ENCODE data around the gene AMN1.
"Not testable (repeated sequence)": the region's sequence is repeated elsewhere in the genome, so short reads cannot be mapped to it uniquely, and the experiment has no call there.

The AMN1 gene

DNA sequence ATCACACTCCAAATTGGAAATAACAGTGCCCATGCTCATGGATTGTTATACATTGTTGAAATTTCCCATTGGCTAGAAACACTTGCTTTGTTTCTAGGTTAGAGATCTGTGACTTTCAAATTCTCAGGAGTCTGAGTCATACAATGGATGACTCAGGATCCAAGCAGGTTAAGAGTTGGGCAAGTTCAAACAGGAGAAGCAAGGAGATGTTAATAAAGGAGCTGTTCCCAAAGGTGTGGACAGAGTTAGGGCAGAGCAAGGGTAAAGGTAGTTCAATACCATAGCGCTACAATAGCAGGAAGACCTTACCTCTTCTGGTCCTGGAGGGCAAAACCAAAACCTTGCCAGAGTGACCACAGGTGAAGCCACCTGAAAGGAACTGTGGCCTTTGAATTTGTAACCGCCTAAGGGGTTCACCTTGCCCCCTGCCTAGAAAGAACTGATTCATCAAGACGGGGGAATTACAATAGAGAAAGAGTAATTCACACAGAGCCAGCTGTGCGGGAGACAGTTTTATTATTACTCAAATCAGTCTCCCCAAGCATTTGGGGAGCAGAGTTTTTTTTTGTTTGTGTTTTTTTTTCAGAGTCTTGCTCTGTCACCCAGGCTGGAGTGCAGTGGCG, 4.2 kb upstream of the AMN1 start:
- DNase-seq = no peak

DNA sequence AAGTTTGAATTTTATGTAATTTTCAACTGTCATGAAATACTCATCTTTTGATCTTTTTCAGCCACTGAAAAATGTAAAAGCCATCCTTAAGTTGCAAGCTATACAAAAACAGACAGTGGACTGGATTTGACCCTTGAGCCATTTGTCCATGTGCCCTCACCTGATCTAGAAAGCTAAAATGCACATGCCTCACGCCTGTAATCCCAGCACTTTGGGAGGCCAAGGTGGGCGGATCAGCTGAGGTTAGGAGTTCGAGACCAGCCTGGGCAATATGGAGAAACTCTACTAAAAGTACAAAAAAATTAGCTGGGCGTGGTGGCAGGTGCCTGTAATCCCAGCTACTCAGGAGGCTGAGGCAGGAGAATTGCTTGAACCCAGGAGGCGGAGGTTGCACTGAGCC, 2.4 kb upstream of the AMN1 start:
- DNase-seq = not testable (repeated sequence)

DNA sequence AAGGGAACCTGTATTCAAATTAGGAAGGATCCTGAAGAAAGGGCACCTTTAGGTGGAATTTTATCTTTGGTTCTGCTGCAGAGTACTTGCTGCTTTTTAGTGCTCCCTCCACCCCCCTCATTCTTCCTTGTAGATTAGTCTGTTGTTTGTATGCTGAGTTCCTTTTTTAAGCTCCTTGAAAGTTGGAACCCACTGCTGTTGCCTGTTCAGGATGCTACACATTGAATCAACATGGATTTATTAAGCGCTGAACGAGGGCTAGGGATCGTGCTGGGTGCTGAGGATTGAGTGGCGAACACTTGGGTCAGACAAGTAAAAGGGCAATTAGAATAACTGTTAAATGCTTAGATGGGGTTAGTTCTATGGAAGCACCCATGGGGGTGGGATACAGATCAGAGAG, 884 bp upstream of the AMN1 start:
- no peak for DNase-seq

- no peak for DNase-seq
Observed at GRCh38 chr12:31728289-31728916, 418 bp downstream of the AMN1 start.

DNA sequence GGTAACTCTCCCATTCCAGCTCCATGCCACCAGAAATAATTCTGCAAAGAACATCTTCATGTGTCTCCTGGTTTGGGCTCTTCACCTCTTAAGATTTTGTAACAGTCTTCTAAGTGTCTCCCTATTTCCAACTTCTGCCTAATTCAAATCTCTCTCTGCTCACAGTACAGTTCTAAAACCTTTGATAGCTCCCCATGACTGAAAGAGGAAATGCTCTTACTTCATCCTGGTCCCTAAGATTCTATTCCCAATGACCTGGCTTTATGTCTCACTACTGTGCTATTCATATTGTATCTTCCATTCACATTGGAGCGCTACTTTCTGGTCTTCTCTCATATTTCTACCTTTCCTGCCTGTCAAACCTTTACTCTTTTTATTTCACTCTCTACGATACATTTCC, 1.6 kb downstream of the AMN1 start:
- DNase-seq = no peak

- no peak for DNase-seq
Observed at GRCh38 chr12:31726575-31726974, 2.2 kb downstream of the AMN1 start.

DNA sequence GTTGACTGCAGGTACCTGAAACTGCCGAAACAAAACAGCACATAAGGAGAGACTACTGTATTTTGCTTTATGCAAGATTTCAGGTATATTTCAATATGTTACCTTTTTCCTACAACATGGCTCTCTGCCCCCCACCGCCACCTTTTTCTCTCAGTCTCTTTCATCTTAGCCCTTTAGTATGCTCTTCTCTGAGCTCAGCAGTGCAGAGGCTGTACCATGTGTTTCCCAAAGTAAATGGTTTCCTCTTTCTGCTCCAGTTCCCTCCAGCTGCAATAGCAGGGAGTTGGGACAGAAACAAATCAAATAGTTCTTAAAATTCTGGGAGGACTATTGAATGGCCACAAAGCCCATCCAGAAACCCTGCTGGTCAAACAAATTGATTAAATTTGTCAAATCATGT, 4.3 kb downstream of the AMN1 start:
- DNase-seq = no peak

DNA sequence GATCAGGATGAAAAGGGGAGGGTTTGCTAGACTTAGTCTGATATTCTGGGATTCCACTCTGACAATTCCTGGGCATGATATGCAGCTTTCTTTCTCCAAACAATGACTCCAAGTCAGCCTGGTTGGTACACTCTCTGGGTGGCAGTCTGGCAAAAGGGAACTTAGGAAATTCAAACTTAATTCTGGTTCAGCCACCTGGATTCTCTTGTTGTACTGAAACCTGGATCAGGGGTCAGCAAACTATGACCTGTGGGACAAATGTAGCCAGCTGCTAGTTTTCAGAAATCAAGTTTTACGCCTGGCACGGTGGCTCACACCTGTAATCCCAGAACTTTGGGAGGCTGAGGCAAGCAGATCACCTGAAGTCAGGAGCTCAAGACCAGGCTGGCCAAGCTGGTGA, 6.2 kb downstream of the AMN1 start:
- no peak for DNase-seq

- not testable (repeated sequence) for DNase-seq
Observed at GRCh38 chr12:31718542-31719198, 10.2 kb downstream of the AMN1 start.

DNA sequence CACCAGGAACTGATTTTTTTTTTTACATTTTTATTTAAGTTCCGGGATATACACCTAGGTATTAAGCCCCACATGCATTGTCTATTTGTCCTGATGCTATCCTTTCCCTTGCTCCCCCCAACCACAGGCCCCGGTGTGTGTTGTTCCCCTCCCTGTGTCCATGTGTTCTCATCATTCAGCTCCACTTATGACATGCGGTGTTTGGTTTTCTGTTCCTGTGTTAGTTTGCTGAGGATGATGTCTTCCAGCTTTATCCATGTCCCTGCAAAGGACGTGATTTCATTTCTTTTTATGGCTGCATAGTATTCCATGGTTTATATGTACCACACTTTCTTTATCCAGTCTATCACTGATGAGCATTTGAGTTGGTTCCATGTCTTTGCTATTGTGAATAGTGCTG, 11.8 kb downstream of the AMN1 start:
- not testable (repeated sequence) for DNase-seq

DNA sequence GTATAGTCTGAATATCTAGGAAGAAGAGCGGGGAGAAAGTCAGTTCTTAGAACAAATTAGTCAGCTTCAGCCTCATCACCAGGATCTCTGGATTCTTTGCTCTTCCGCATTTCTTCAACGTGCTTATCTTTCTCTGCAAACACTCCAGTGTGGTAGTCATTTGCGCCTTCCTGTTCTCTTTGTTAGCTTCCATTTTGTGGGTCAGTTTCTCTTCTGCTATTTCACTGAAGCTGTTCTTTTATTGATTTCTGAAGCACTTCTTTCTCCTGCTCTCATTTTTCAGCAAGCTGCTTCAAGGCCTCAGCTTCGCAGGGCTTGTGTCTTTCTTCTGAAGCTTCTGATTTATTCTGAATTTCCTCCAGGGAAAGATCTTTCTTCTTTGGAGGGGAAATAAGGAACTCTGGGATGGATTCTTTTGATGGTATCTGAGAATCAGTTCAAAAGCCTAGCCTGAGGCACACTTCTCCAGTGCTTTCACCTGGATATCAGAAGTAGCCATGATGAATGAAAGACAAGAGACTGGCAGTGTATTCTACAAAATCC, 13.5 kb downstream of the AMN1 start:
- no peak for DNase-seq

DNA sequence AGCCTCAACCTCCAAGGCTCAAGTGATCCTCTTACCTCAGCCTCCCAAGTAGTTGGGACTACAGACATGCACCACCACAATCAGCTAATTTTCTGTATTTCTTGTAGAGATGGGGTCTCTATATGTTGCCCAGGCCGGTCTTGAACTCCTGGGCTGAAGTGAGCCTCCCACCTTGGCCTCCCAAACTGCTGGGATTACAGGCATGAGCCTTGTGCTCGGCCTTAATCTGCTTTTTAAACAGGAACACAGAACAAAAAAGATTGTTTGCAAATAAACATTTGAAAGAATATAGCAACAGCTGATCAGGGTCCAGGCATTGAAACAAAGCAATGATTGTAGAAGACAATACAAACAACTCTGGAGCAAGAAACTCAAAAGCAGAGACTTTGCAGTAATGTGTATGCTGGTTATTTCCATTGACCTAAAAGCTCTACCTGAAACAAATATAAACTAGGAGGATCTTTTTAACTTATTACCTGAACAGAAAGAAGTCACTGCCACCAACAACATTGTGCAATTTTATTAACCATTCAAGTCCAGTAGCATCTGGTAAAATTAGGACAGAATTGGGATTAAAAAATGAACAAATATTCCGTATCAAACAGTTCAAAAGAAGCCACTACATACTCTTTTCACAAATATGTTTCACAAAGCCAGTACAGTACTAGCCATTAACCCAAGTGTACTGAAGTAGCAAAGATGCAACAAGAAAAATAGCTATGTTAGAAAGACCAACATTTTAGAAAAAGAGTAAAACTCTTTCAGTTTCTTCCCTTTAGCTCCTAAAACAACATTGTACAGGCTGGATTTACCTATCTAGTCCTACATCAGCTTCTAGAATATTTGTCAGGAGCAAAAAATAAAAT, 14.2 kb downstream of the AMN1 start:
- DNase-seq = no peak

GRCh38 chr12:31712877-31713276, 15.9 kb downstream of the AMN1 start:
- no peak for DNase-seq

DNA sequence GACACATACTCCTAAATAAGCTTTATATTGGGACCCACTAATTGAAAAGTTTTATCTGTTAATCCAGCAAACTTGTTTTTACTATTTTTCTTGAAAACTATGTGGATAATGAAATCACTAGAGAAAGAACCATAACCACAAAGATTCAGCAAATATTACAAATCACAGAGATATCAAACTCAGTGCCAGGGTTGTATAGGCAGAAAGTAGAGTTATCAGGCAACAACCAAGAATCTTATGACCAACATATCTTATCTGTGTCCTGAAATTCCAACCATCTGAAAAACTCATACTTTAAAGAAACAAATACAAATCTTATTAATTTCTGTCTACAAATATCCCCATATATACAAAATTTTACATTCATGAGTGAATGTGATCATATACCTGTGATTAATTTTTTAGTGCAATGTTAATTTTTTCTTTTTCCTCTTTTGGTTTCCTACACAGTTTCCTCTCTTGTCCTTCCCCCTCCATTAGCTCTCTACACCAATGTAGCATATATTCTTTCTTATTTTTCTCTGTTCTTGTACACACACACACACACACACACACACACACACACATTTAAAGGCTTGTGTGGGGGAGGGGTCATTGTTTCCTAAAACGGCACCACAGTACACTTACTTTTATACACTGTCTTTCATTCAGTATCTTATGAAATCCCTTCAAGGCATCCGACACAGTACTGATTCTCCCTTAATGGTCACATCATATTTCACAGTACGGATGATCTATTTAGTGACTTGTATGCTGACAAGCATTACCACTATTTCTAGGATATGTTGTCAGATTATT, 18.6 kb downstream of the AMN1 start:
- DNase-seq = no peak

GRCh38 chr12:31708118-31708517, 20.7 kb downstream of the AMN1 start:
- not testable (repeated sequence) for DNase-seq

DNA sequence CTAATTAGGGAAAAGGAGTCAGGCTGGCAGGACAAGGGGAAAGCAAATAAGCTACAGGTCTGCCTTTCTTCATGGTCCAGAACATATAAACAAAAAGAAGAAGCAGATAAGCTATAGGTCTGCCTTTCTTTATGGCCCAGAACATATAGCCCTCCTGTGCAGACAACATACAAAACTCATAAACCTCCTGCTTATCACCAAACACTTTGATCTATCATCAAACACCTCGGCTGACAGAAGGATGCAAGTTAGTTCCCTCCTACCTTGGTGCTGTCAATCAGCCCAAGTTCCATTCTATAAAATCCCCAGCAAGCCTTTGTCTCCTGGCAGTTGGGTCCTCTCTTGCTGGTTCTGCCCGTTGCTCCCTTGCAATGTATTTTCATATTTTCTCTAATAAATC, 23.2 kb downstream of the AMN1 start:
- DNase-seq = no peak

- DNase-seq = no peak
Observed at GRCh38 chr12:31702047-31702446, 26.8 kb downstream of the AMN1 start.

- DNase-seq = not testable (repeated sequence)
Observed at GRCh38 chr12:31689921-31690320, 38.9 kb downstream of the AMN1 start.

GRCh38 chr12:31687101-31687527, 41.7 kb downstream of the AMN1 start:
- no peak for DNase-seq

- no peak for DNase-seq
Observed at GRCh38 chr12:31685801-31686200, 43.0 kb downstream of the AMN1 start.

GRCh38 chr12:31682136-31682962, 46.5 kb downstream of the AMN1 start:
- DNase-seq = peak; percentile 70

All from COR-L47 (cell line).